ENCODE data around the gene OLIG3. TPM values are rescaled to one million over a fixed set of nuclear protein-coding genes. Genes with fewer than 3 reads are reported as not detected.

The OLIG3 gene
- total and polyA plus RNA-seq, 7 donors = not detected

- no peaks in the 10 kb centered on the region for H3K36me3 ChIP-seq (ENCODE audit: insufficient read depth in 1 of 2, low read depth in 1 of 2)
- intact Hi-C loops (cut with DNase I) = no loop called here
- H3K27me3 ChIP-seq (ENCODE audit: insufficient read depth in 3 of 3, low read length in 2 of 3) = peaks cover 0 to 5% (median 3%) of the 10 kb centered on the region in 3 donors
- WGBS, 3 donors = 57 to 70% (median 69%) methylated on average over 3 of the region's 3 CpGs
- no peak for ATAC-seq
- H3K4me1 ChIP-seq = no peaks in the 10 kb centered on the region
- no peak for TF ChIP-seq CTCF (IDR thresholded peaks at IDR 0.05)
- no peak for DNase-seq
- H3K4me3 ChIP-seq = no peak overlapping the region
- H3K27ac ChIP-seq = no peak overlapping the region
- no peaks in the 10 kb centered on the region for H3K9me3 ChIP-seq
Observed at GRCh38 chr6:137473598-137473997, 20.6 kb downstream of the OLIG3 start.

GRCh38 chr6:137472641-137473137 lies 21.5 kb downstream of the OLIG3 start:
- 92 to 99% (median 94%) methylated on average over 3 of the region's 3 CpGs for WGBS, 3 donors
- no peaks in the 10 kb centered on the region for H3K4me1 ChIP-seq
- DNase-seq = no peak
- TF ChIP-seq CTCF (IDR thresholded peaks at IDR 0.05) = no peak
- H3K27me3 ChIP-seq (ENCODE audit: insufficient read depth in 3 of 3, low read length in 2 of 3) = peaks cover 0 to 5% (median 3%) of the 10 kb centered on the region in 3 donors
- H3K27ac ChIP-seq = no peak overlapping the region
- no peaks in the 10 kb centered on the region for H3K9me3 ChIP-seq
- H3K4me3 ChIP-seq = no peak overlapping the region
- intact Hi-C loops (cut with DNase I) = no loop called here
- ATAC-seq = no peak
- H3K36me3 ChIP-seq (ENCODE audit: insufficient read depth in 1 of 2, low read depth in 1 of 2) = no peaks in the 10 kb centered on the region

- H3K4me3 ChIP-seq = no peak overlapping the region
- intact Hi-C loops (cut with DNase I) = no loop called here
- no peak for ATAC-seq
- no peak overlapping the region for H3K27ac ChIP-seq
- DNase-seq = no peak
- H3K4me1 ChIP-seq = no peaks in the 10 kb centered on the region
- H3K27me3 ChIP-seq (ENCODE audit: insufficient read depth in 3 of 3, low read length in 2 of 3) = peaks cover 0 to 5% (median 3%) of the 10 kb centered on the region in 3 donors
- TF ChIP-seq CTCF (IDR thresholded peaks at IDR 0.05) = no peak
- WGBS, 3 donors = 56 to 71% (median 66%) methylated on average over 2 of the region's 2 CpGs
- no peaks in the 10 kb centered on the region for H3K9me3 ChIP-seq
- no peaks in the 10 kb centered on the region for H3K36me3 ChIP-seq (ENCODE audit: insufficient read depth in 1 of 2, low read depth in 1 of 2)
Observed at GRCh38 chr6:137471986-137472385, 22.2 kb downstream of the OLIG3 start.

- DNase-seq = no peak
- H3K36me3 ChIP-seq (ENCODE audit: insufficient read depth in 1 of 2, low read depth in 1 of 2) = no peaks in the 10 kb centered on the region
- H3K27me3 ChIP-seq (ENCODE audit: insufficient read depth in 3 of 3, low read length in 2 of 3) = peaks cover 0 to 5% (median 3%) of the 10 kb centered on the region in 3 donors
- no peak for ATAC-seq
- H3K9me3 ChIP-seq = no peaks in the 10 kb centered on the region
- 56 to 59% (median 57%) methylated on average over 5 of the region's 5 CpGs for WGBS, 3 donors
- no peak overlapping the region for H3K27ac ChIP-seq
- H3K4me3 ChIP-seq = no peak overlapping the region
- intact Hi-C loops (cut with DNase I) = no loop called here
- no peak for TF ChIP-seq CTCF (IDR thresholded peaks at IDR 0.05)
- no peaks in the 10 kb centered on the region for H3K4me1 ChIP-seq
Observed at GRCh38 chr6:137471497-137471896, 22.7 kb downstream of the OLIG3 start.

GRCh38 chr6:137467211-137467610 lies 27.0 kb downstream of the OLIG3 start:
- ATAC-seq (no peak), DNase-seq (no peak)
- Histone ChIP-seq H3K4me1 (no peaks in the 10 kb centered on the region), H3K27me3 (ENCODE audit: insufficient read depth in 3 of 3, low read length in 2 of 3) (peaks cover 0 to 5% (median 3%) of the 10 kb centered on the region in 3 donors), H3K9me3 (no peaks in the 10 kb centered on the region), H3K36me3 (ENCODE audit: insufficient read depth in 1 of 2, low read depth in 1 of 2) (no peaks in the 10 kb centered on the region), H3K27ac (no peak overlapping the region), H3K4me3 (no peak overlapping the region)
- TF ChIP-seq CTCF (IDR thresholded peaks at IDR 0.05) = no peak
- WGBS, 3 donors = 95 to 96% (median 95%) methylated on average over 6 of the region's 6 CpGs
- intact Hi-C loops (cut with DNase I) = no loop called here

Measured in psoas muscle (tissue), 8 donors.